Natural killer cell (primary cell): ENCODE results near the gene PLEKHG5. TPM values are rescaled to one million over a fixed set of nuclear protein-coding genes. Genes with fewer than 3 reads are reported as not detected.

Experiments
- ATAC-seq, 3 donors: fragments of 150-1000 bp in 2 of 3; fragments of 200-7000 bp in 1 of 3; cut with Tn5 transposase; 1 replicate in 1 of 3; 2 replicates in 2 of 3; pipeline ENCODE4 v1.10.0; 2021; ENCODE audit warnings: mild to moderate bottlenecking in 2 of 3, moderate library complexity in 2 of 3
- DNase-seq, 2 donors: peaks; one replicate each; pipeline versions ENCODE4 v3.0.0 to v3.0.0-alpha.2; 2013 to 2021; ENCODE audit warnings: mixed read lengths in 1 of 2
- H3K27ac ChIP-seq: one replicate; pipeline ENCODE4 v1.5.1; 2013; ENCODE audit warnings: mild to moderate bottlenecking, low read length
- H3K27me3 ChIP-seq: one replicate; pipeline ENCODE4 v1.6.1; 2013; ENCODE audit warnings: low read length; ENCODE audit not compliant: control insufficient read depth, insufficient read depth
- H3K36me3 ChIP-seq: one replicate; pipeline ENCODE4 v1.6.1; 2013; ENCODE audit warnings: low read length; ENCODE audit not compliant: control insufficient read depth, insufficient read depth
- H3K4me1 ChIP-seq: one replicate; pipeline ENCODE4 v1.6.1; 2013; ENCODE audit warnings: low read length; ENCODE audit not compliant: control insufficient read depth, insufficient read depth
- H3K4me3 ChIP-seq: one replicate; pipeline ENCODE4 v1.5.1; 2013; ENCODE audit warnings: low read length
- H3K9me3 ChIP-seq: one replicate; pipeline ENCODE4 v1.6.1; 2013; ENCODE audit warnings: low read length; ENCODE audit not compliant: control insufficient read depth, insufficient read depth
- H3K27ac Mint-ChIP-seq, 2 donors: one replicate each; pipeline ENCODE4 v1.8.0; 2022; ENCODE audit warnings: mild to moderate bottlenecking in 2 of 2, mixed read lengths in 2 of 2, moderate library complexity in 1 of 2
- H3K27me3 Mint-ChIP-seq, 2 donors: one replicate each; pipeline ENCODE4 v1.8.0; 2022; ENCODE audit warnings: low read depth in 2 of 2, mixed read lengths in 2 of 2
- H3K36me3 Mint-ChIP-seq: one replicate; pipeline ENCODE4 v1.8.0; 2022; ENCODE audit warnings: mixed read lengths
- H3K4me1 Mint-ChIP-seq, 2 donors: one replicate each; pipeline ENCODE4 v1.8.0; 2022; ENCODE audit warnings: mixed read lengths in 2 of 2
- H3K4me3 Mint-ChIP-seq: one replicate; pipeline ENCODE4 v1.8.0; 2022; ENCODE audit warnings: mild to moderate bottlenecking, moderate library complexity, mixed read lengths
- H3K9me3 Mint-ChIP-seq, 2 donors: one replicate each; pipeline ENCODE4 v1.8.0; 2022; ENCODE audit warnings: mixed read lengths in 2 of 2
- WGBS: methylation state at CpG from one replicate; pipeline ENCODE4 v1.1.7; 2013; ENCODE audit warnings: missing lambda C conversion rate; ENCODE audit not compliant: insufficient coverage; 5-methylcytosine and 5-hydroxymethylcytosine counted together
- intact Hi-C: fragments of 100-400 bp; cut with micrococcal nuclease; formaldehyde crosslinking; loops from one replicate; pipeline ENCODE4 v1.14.2; 2022
- total RNA-seq, 4 donors: library from RNA; stranded (reverse); fragments of 120-200 nt in 1 of 4; gene quantifications; one replicate each; pipeline versions ENCODE4 v1.2.3 to v1.2.4, GENCODE V29; 2013 to 2022
- TF ChIP-seq, protein P1 (sequence below): fragments of 200-600 bp; IDR thresholded peaks from one replicate; pipeline ENCODE4 v1.8.0; 2022; ENCODE audit warnings: antibody characterized with exemption

Gene PLEKHG5
- total RNA-seq, 3 donors from 2014 or later (not counting 1 experiment from before 2014, with no cell fraction given) = 0.16 to 1.1 (median 0.54) TPM

GRCh38 chr1:6507461-6507911, 16.0 kb upstream of the PLEKHG5 start:
- no peaks in the 10 kb centered on the region for H3K9me3 Mint-ChIP-seq
- Histone ChIP-seq H3K27me3 (no peaks in the 10 kb centered on the region), H3K4me3 (no peak overlapping the region), H3K4me1 (no peaks in the 10 kb centered on the region), H3K36me3 (no peaks in the 10 kb centered on the region), H3K27ac (no peak overlapping the region), H3K9me3 (no peaks in the 10 kb centered on the region)
- no peaks in the 10 kb centered on the region for H3K36me3 Mint-ChIP-seq
- intact Hi-C loops = no loop called here
- 85% methylated on average over 12 of the region's 12 CpGs for WGBS
- H3K27ac Mint-ChIP-seq = no peak overlapping the region
- no peaks in the 10 kb centered on the region for H3K27me3 Mint-ChIP-seq
- TF ChIP-seq, protein P1, sequence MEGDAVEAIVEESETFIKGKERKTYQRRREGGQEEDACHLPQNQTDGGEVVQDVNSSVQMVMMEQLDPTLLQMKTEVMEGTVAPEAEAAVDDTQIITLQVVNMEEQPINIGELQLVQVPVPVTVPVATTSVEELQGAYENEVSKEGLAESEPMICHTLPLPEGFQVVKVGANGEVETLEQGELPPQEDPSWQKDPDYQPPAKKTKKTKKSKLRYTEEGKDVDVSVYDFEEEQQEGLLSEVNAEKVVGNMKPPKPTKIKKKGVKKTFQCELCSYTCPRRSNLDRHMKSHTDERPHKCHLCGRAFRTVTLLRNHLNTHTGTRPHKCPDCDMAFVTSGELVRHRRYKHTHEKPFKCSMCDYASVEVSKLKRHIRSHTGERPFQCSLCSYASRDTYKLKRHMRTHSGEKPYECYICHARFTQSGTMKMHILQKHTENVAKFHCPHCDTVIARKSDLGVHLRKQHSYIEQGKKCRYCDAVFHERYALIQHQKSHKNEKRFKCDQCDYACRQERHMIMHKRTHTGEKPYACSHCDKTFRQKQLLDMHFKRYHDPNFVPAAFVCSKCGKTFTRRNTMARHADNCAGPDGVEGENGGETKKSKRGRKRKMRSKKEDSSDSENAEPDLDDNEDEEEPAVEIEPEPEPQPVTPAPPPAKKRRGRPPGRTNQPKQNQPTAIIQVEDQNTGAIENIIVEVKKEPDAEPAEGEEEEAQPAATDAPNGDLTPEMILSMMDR = no peak
- H3K4me3 Mint-ChIP-seq = no peak overlapping the region
- ATAC-seq (no peak), DNase-seq (no peak)
- H3K4me1 Mint-ChIP-seq = no peaks in the 10 kb centered on the region

DNA sequence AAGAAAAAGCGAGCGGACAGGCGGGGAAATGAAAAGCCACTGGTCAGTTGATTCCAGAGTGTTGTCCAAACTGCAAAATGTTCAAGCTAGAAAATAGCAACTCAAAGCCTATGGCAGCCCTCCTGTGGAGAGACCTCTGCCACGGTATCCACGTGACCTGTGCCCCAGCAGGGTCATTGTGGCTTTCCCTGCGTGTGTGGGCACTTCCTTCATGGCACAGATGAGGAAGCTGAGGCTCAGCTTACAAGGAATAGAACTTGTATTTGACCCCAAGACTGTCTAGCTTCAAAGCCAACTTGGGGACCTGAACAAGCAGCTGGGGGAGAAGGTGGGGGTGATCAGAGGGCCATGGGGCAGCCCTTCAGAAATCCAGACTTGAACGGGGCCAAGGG, 15.6 kb upstream of the PLEKHG5 start:
- Mint-ChIP-seq H3K4me3 (no peak overlapping the region), H3K27me3 (no peaks in the 10 kb centered on the region), H3K36me3 (no peaks in the 10 kb centered on the region), H3K9me3 (no peaks in the 10 kb centered on the region), H3K27ac (no peak overlapping the region), H3K4me1 (no peaks in the 10 kb centered on the region)
- H3K27ac ChIP-seq = no peak overlapping the region
- intact Hi-C loops = no loop called here
- no peaks in the 10 kb centered on the region for H3K36me3 ChIP-seq
- WGBS = 53% methylated on average over 7 of the region's 7 CpGs
- TF ChIP-seq, protein P1 = no peak
- ATAC-seq = no peak
- no peaks in the 10 kb centered on the region for H3K4me1 ChIP-seq
- no peak for DNase-seq
- no peak overlapping the region for H3K4me3 ChIP-seq
- H3K9me3 ChIP-seq = no peaks in the 10 kb centered on the region
- H3K27me3 ChIP-seq = no peaks in the 10 kb centered on the region

DNA sequence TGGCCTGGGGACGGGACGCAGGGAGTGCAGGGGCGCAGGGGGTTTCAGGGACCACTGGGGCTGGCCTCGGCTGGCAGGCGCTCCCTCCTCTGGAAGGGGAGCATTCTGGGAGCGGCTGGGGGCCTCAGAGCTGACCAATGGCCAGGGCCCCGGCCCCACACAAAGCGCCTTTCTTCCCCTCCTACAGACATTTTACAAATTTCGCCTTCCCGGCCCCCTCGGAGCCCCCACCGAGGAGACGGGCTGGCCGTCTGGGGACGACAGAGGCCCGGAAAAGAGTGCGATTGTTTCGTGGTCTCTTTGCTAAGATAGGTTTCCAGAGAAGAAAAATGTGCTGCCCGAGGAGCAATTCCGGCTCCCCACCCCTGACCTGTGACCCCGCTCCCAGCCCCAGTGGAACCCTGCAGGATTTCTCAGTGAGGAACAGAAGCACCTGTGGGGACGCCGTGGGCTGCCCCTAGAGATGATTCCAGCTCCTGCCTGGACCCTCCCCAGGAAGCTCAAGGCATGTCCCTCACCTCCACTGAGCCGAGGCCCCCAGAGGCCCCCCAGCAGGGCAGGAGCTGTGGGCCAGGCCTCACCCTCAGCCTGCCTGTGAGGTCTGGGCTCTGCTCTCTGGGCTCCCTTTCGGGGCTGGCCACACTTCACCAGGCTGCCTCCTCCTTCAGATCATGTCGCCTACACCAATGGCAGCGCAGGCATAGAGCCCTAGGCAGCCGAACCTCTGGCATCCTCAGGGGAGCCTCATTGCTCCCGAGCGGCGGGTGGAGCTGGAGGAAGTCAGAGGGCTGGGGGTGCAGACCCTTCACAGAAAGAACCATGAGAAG, 15.0 kb upstream of the PLEKHG5 start:
- 89% methylated on average over 31 of the region's 31 CpGs for WGBS
- no peaks in the 10 kb centered on the region for H3K9me3 ChIP-seq
- no peaks in the 10 kb centered on the region for H3K4me1 ChIP-seq
- ATAC-seq (no peak), DNase-seq (no peak)
- H3K27ac ChIP-seq = no peak overlapping the region
- H3K36me3 ChIP-seq = no peaks in the 10 kb centered on the region
- H3K27me3 ChIP-seq = no peaks in the 10 kb centered on the region
- TF ChIP-seq, protein P1 = no peak
- no peaks in the 10 kb centered on the region for H3K9me3 Mint-ChIP-seq
- H3K36me3 Mint-ChIP-seq = no peaks in the 10 kb centered on the region
- H3K27ac Mint-ChIP-seq = no peak overlapping the region
- intact Hi-C loops = no loop called here
- no peak overlapping the region for H3K4me3 ChIP-seq
- peaks cover 0 to under 1% of the 10 kb centered on the region in 2 donors for H3K27me3 Mint-ChIP-seq
- H3K4me3 Mint-ChIP-seq = no peak overlapping the region
- H3K4me1 Mint-ChIP-seq = no peaks in the 10 kb centered on the region
